ENCODE measurements around the gene BRMS1.

The BRMS1 gene

DNA sequence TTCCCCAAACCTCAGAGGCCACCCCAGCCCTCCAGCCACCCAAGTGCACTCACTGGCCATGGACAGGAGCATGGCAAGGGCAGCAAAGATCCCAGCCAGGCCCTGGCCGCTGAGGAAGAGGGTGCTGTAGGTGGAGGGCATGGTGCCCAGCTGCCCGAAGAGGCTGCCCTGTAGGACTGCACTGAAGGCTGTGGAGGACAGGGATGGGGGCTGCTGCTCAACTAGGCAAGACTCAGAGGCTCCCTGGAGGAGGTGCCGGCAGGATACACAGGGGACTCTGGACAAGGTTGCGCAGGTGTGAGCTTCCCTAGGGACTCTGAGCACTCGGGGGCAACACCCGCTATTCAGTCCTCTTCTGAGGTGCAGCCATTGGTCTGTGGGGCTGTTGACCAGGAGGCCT, 23.6 kb upstream of the BRMS1 start:
- no peak for DNase-seq (ENCODE audit: low read depth)
- H3K4me3 ChIP-seq (ENCODE audit: low read depth, low read length): no peak overlapping the region
- TF ChIP-seq POLR2A (IDR thresholded peaks at IDR 0.05; ENCODE audit: extremely low read depth, insufficient read length): no peak
- TF ChIP-seq, protein P1, sequence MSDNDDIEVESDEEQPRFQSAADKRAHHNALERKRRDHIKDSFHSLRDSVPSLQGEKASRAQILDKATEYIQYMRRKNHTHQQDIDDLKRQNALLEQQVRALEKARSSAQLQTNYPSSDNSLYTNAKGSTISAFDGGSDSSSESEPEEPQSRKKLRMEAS (IDR thresholded peaks at IDR 0.05; ENCODE audit: low read depth, low read length): no peak
- no peak for TF ChIP-seq MYC (IDR thresholded peaks at IDR 0.05; ENCODE audit: low read depth, low read length)
- TF ChIP-seq, protein P2, sequence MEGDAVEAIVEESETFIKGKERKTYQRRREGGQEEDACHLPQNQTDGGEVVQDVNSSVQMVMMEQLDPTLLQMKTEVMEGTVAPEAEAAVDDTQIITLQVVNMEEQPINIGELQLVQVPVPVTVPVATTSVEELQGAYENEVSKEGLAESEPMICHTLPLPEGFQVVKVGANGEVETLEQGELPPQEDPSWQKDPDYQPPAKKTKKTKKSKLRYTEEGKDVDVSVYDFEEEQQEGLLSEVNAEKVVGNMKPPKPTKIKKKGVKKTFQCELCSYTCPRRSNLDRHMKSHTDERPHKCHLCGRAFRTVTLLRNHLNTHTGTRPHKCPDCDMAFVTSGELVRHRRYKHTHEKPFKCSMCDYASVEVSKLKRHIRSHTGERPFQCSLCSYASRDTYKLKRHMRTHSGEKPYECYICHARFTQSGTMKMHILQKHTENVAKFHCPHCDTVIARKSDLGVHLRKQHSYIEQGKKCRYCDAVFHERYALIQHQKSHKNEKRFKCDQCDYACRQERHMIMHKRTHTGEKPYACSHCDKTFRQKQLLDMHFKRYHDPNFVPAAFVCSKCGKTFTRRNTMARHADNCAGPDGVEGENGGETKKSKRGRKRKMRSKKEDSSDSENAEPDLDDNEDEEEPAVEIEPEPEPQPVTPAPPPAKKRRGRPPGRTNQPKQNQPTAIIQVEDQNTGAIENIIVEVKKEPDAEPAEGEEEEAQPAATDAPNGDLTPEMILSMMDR (IDR thresholded peaks at IDR 0.05; ENCODE audit: low read depth, low read length): no peak

DNA sequence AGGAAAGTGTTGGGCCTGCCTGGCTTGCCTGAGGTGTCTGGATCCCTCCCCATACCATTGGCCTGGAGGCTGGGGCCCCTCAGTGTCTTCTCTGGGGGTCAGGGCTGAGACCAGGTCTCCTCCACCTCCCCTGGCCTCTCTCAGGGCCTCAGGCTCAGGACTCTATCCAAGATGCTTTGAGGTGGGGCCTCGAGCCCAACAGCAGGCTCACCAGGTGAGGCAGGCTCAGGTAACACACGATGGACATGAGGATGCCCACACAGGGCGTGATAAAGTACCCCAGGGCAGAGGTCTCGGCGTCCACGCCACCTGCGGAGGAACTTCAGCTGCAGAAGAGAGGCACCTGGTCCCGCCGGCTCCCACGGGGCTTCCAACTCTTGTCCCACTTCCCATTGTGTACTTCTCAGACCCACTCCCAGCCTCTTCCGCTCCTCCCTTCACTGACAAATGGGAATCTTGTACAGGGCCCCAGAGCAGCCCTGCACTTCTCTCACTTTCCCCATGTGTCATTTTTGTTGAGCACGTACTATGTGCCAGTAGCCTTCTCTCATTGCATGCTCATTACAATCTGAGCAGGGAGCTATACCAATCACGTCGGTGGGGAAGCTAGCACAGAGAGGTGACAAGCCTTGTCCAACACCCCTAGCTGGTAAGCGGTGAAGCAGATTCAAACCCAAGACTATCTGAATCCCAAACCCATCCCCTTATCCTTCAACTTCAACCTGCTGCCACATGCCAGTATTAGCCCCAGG, 22.8 kb upstream of the BRMS1 start:
- DNase-seq (ENCODE audit: low read depth): no peak
- H3K4me3 ChIP-seq (ENCODE audit: low read depth, low read length): no peak overlapping the region
- TF ChIP-seq MYC (IDR thresholded peaks at IDR 0.05; ENCODE audit: low read depth, low read length) (no peak), POLR2A (IDR thresholded peaks at IDR 0.05; ENCODE audit: extremely low read depth, insufficient read length) (no peak)
- TF ChIP-seq, protein P2 (IDR thresholded peaks at IDR 0.05; ENCODE audit: low read depth, low read length): no peak
- TF ChIP-seq, protein P1 (IDR thresholded peaks at IDR 0.05; ENCODE audit: low read depth, low read length): no peak

DNA sequence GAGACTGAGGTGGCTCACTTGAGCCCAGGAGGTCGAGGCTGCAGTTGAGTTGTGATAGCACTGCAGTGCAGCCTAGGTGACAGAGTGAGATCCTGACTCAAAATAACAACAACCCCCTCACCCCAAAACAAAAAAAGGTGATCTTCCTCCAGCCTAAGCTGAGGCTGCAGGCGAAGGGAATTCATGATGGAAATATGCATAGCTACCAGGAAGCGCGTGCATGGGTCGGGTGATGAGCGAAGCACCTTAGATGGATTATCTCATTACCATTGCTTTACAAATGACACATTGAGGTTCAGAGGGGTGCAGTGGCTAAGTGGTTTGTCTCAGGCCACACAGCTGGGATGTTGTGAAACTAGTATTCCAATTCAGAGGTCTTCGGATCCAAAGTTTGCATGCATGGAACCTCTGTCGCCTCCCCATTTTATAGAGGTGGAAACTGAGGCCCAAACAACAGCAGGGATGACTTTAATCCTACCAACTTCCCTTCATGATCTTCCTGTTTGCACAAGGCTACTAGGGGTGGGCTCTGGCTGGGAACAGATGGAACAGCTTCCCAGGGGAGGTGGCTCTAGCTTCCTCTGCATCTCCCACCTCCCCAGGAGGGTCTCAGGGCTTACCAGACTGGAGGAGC, 22.1 kb upstream of the BRMS1 start:
- DNase-seq (ENCODE audit: low read depth): no peak
- TF ChIP-seq MYC (IDR thresholded peaks at IDR 0.05; ENCODE audit: low read depth, low read length): no peak
- TF ChIP-seq POLR2A (IDR thresholded peaks at IDR 0.05; ENCODE audit: extremely low read depth, insufficient read length): peak; percentile 13
- no peak overlapping the region for H3K4me3 ChIP-seq (ENCODE audit: low read depth, low read length)

DNA sequence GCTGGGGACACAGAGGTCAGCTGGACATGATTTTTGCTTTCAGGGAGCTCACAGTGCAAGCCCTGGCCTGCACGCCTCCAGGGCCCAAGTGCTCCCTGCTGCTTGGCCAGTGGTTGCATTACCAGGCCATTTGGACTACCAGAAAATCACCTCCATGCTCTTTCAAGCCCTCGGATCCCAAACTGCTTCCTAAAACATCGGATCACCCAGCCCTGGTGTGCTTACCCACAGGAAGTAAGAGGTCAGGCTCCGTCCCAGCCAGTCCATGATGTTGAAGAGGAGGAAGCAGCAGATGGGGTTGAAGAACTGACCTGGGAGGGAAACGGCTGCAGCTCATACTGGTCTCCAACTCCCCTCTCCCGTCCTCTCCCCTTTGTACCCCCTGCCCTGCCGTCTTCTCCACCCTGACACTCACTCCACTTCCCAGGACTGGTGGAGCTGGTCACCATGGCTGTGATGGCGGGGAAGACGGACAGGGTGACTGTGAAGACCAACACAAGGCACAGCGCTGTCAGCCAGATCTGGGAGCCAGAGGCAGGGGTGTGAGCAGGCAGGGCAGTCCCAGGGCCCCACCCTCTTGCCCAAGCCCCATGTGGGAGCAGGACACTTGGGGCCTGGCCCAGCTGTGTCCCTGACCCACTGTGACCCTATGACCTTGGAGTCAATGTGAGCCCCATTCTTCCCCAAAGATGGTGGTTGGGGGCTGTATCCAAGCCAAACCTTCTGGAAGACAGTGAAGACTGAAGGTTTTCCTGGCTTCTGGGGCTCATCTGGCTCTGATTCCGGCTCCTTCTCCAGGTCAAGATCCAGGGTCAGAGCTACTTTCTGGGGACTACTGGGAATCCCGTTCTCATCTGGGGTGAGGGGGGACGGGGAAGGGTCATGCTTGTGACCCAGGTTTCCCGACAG, 21.1 kb upstream of the BRMS1 start:
- DNase-seq (ENCODE audit: low read depth): peak; percentile 21
- H3K4me3 ChIP-seq (ENCODE audit: low read depth, low read length): no peak overlapping the region
- peak; percentile 30 for TF ChIP-seq POLR2A (IDR thresholded peaks at IDR 0.05; ENCODE audit: extremely low read depth, insufficient read length)
- TF ChIP-seq, protein P1 (IDR thresholded peaks at IDR 0.05; ENCODE audit: low read depth, low read length): no peak

DNA sequence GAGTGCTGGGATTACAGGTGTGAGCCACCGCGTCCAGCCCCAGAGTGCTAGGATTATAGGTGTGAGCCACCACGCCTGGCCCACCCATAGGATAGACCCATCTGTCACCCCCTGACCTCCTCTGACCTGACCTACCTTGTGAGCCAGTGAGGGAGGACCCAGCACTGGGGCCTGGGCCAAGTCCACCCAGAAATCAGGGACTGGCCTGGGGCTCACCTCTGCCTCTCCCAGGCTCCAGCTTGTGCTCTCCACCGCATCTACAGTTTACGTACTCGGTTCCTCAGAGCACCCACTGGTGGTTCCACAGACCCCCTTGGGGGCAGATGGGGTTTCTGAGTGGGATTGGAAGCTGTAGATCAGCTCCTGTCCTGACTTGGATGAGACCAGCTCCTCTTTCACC, 20.3 kb upstream of the BRMS1 start:
- DNase-seq (ENCODE audit: low read depth): no peak
- H3K4me3 ChIP-seq (ENCODE audit: low read depth, low read length): no peak overlapping the region
- TF ChIP-seq MYC (IDR thresholded peaks at IDR 0.05; ENCODE audit: low read depth, low read length): no peak
- TF ChIP-seq POLR2A (IDR thresholded peaks at IDR 0.05; ENCODE audit: extremely low read depth, insufficient read length): no peak
- TF ChIP-seq, protein P2 (IDR thresholded peaks at IDR 0.05; ENCODE audit: low read depth, low read length): no peak
- TF ChIP-seq, protein P1 (IDR thresholded peaks at IDR 0.05; ENCODE audit: low read depth, low read length): no peak

DNA sequence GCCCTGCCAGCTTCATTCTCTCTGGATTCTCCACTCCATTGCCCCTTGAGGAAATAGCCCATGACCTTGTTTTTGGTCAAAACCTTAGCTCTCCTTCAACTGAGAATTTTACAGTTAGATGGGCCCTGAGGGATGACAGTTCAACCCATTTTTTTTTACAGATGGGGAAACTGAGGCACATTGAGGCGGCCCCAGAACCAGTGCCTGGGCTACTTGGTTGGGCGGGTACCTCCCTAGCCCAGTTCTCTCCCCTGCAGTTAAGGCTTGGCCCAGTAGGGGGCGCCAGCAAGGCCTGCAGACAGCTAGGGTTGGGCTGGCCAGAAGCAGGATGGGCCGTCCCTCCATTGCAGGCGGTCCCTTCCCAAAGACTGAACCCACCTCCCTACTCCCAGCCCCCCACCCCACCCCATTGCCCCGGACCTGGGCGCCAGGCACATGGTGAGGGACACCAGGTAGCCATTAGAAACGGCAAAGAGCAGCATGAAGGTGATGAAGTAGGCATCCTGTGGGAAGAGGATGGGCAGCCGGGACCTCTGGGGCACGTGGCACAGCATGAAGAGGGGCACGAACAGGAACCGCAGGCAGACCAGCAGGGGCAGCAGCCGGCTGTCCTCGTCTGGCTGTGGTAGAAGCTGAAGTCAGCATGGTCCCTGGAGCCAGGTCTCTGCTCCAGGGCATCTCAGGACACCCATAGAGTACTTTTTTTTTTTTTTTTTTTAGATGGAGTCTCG, 19.1 kb upstream of the BRMS1 start:
- TF ChIP-seq MYC (IDR thresholded peaks at IDR 0.05; ENCODE audit: low read depth, low read length) (no peak), POLR2A (IDR thresholded peaks at IDR 0.05; ENCODE audit: extremely low read depth, insufficient read length) (peak; percentile 37)
- TF ChIP-seq, protein P2 (IDR thresholded peaks at IDR 0.05; ENCODE audit: low read depth, low read length): peak; percentile 96
- TF ChIP-seq, protein P1 (IDR thresholded peaks at IDR 0.05; ENCODE audit: low read depth, low read length): peak; percentile 24; the same call in 1 of the 2 replicates
- DNase-seq (ENCODE audit: low read depth): peak; percentile 77

More for the DNA sequence above, 19.1 kb upstream of the BRMS1 start:
- H3K4me3 ChIP-seq (ENCODE audit: low read depth, low read length): no peak overlapping the region
